Left renal pelvis (tissue), 4 donors: ENCODE results near the gene TDRD10. TPM values are rescaled to one million over a fixed set of nuclear protein-coding genes. Genes with fewer than 3 reads are reported as not detected.
"Not testable (repeated sequence)": the region's sequence is repeated elsewhere in the genome, so short reads cannot be mapped to it uniquely, and the experiment has no call there.

Experiments used
- DNase-seq, 4 donors: peaks; one replicate each; pipeline ENCODE4 v3.0.0-alpha.2; 2013; ENCODE audit warnings: low read depth in 4 of 4, low spot score in 3 of 4
- polyA plus RNA-seq, 4 donors: library from polyadenylated mRNA; unstranded; fragments of 120-200 nt; gene quantifications; one replicate each; pipeline ENCODE4 v1.2.1, GENCODE V29; 2013; ENCODE audit not compliant: insufficient read length in 4 of 4

TDRD10 gene
- polyA plus RNA-seq, 4 donors = 0.67 to 2.6 (median 1.8) TPM

GRCh38 chr1:154503898-154504297 lies 1.9 kb downstream of the TDRD10 start:
- DNase-seq = no peak

DNA sequence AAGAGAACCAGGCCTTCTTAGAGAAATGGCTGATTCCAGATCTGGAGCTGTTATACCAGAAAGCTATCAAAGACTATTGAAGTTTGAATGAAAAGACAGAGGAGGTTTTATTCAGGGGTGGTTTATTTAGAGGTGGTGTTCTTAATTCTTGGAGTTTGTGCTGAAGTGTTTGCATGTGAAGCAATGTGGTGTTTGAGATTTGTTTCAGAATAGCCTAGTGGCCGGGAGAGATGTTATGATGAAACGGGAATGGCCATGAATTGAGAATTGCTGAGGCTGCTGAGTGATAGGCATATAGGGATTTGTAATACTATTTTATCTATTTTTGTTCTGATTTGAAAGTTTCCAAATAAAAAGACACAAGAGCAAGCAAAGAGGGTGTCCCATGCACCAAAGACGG lies 10.7 kb downstream of the TDRD10 start:
- DNase-seq = no peak

DNA sequence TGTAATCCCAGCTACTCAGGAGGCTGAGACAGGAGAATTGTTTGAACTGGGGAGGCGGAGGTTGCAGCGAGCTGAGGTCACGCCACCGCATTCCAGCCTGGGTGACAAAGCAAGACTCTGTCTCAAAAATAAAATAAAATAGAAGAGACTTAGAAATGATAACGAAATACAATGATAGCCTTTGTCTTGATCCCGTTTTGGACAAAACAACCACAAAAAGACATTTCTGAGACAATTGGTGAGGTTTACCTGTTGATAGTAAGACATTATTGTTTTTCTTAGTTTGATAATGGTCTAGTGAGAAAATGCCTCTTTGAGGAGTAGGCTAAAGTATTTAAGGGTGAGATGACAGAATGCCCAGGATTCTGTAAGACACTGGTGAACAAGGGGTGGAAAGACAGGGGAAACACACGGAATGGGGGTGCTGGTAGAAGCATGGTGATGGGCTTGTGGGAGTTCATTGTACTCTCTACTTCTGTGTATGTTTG lies 12.1 kb downstream of the TDRD10 start:
- DNase-seq = no peak

GRCh38 chr1:154517661-154518060 lies 15.6 kb downstream of the TDRD10 start:
- no peak for DNase-seq

DNA sequence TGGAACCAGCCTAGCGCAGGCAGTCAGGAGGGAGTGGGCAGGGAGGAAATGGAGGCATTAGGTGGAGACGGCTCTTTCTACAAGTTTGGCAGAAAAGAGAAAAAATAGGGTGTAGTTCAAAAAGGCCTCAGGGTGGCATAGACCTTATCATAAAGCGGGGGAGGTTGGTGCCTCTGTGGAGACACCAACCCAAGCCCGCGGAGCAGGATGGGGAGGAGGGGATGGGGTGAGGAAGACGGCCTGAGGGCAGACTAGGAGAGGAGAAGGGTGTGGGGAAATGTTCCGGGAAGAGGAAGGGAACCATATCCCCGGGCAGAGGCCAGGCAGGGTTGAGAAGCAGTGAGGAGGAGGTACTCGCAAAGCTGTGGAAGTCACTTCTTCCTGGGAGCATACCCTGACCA lies 17.6 kb downstream of the TDRD10 start:
- no peak for DNase-seq

- no peak for DNase-seq
These were observed 18.3 kb downstream of the TDRD10 start for GRCh38 chr1:154520333-154520732.

GRCh38 chr1:154521695-154522094 lies 19.7 kb downstream of the TDRD10 start:
- no peak for DNase-seq

- DNase-seq = no peak
These were observed 22.9 kb downstream of the TDRD10 start for GRCh38 chr1:154524881-154525280.

GRCh38 chr1:154527192-154527591 lies 25.2 kb downstream of the TDRD10 start:
- no peak for DNase-seq

DNA sequence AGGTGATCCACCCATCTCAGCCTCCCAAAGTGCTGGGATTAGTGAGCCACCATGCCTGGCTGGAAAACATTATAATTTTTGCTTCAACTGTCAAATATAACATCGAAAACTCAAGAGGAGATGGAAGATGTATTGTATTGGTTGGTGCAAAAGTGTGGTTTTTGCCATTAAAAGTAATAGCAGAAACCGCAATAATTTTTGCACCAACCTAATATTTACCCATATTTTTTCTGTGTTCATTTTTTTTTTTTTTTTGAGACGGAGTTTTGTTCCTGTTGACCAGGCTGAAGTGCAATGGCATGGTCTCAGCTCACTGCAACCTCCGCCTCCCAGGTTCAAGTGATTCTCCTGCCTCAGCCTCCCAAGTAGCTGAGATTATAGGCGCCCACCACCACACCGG lies 27.3 kb downstream of the TDRD10 start:
- DNase-seq = no peak

DNA sequence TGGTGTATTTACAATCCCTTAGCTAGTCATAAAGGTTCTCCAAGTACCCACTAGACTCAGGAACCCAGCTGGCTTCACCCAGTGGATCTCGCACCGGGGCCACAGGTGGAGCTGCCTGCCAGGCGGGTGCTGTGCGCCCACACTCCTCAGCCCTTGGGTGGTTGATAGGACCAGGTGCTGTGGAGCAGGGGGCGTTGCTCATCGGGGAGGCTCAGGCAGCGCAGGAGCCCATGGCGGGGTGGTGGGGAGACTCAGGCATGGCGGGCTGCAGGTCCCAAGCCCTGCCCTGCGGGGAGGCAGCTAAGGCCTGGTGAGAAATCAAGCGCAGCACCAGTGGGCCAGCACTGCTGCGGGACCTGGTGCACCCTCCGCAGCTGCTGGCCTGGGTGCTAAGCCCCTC lies 29.9 kb downstream of the TDRD10 start:
- DNase-seq = not testable (repeated sequence)

DNA sequence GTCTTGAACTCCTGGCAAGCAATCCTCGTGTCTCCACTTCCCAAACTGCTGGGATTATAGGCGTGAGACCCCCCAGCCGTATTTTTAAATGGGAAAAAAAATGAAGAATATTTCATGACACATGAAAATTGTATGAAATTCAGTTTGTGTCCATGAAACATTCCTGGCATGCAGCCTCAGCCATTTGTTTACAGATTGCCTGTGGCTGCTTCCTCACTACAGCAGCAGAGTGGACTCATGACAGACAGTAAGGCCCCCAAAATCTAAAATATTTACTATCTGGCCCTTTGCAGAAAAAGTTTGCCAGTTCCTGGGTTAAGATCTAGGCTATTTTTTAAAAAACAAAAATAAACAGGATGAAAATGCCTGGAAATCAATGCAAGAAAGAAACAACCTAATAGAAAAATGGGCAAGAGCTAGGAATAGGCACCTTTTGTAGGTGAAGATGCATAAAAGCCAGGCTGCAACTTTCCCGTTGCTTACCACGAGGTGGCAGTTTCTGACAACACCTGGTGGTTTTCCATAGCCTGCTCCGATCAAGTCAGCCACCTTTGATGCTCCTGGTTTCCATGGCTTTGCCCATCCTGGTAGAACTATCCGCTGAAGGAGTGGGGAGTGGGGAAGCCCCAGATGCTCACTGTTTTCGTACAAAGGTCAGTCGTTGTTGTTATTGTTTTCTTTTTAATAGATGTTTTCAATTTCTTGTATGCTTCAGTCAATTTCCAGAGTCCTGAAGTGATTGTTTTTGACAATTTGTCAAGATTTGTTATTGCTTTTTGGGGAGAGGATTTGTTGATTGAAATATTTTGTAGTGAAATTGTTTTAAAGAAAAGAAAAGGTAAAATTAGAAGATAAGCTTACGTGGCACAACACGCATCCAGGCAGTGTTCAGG lies 32.2 kb downstream of the TDRD10 start:
- no peak for DNase-seq

DNA sequence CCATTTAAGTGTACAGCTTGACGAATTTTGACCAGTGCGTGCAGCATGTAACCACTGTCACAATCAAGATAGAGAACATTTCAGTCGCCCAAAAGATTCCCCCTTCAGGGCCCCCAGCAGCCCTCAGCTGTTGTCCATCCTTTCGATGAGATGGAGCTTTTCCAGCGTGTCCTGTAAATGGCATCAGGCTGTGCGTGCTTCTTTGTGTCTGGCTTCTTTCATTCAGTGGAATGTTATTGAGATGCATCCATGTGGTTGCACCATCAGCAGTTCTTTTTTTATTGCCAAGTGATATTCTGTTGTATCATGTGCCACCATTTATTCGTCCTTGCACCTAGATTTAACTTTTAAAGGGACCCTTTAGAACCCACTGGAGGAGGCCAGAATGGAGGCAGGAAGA lies 34.6 kb downstream of the TDRD10 start:
- DNase-seq = no peak

DNA sequence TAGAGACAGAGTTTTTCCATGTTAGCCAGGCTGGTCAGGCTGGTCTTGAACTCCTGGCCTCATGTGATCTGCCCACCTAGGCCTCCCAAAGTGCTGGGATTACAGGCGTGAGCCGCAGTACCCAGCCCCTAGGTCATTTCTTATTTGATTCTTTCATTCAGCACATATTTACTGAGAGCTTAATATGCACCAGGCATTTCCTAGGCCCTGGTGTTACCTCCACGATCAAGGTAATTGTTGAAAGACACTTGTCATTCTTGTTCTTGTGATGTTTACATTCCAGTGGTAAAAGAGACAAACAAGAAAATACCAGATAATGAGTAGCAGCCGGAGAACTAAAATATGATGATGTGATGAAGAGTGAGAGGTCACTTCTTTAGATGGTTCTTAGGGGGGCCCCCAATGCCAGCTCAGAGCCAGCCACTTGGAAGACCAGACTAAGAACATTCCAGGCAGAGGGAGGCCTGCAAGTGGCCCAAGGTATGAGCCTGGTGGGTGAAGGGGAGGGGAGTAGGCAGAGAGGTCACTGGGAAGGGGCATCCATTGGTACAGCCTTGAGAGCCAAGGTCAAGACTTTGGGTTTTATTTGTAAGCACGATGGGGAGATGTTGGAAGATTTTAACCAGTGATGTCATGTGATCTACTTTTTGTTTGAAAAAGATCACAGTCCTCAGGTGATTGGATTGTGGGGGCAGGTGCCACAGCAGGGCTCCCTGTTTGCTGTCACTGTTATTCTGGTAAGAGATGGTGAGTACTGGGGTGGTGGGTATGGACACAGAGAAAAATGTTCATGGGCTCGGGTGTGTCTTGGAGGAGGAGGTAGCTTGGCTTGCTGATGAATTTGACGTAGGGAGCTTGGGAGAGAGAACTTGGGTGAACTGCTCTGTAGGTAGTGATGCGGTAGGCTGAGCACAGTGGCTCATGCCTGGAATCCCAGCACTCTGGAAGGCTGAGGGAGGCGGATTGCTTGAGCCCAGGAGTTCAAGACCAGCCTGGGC lies 37.8 kb downstream of the TDRD10 start:
- no peak for DNase-seq

- DNase-seq = no peak
These were observed 39.2 kb downstream of the TDRD10 start for GRCh38 chr1:154541231-154541630.

GRCh38 chr1:154546264-154547063 lies 44.4 kb downstream of the TDRD10 start:
- no peak for DNase-seq

- DNase-seq = no peak
These were observed 45.2 kb downstream of the TDRD10 start for GRCh38 chr1:154547105-154547732.

GRCh38 chr1:154548028-154548427 lies 46.0 kb downstream of the TDRD10 start:
- no peak for DNase-seq

DNA sequence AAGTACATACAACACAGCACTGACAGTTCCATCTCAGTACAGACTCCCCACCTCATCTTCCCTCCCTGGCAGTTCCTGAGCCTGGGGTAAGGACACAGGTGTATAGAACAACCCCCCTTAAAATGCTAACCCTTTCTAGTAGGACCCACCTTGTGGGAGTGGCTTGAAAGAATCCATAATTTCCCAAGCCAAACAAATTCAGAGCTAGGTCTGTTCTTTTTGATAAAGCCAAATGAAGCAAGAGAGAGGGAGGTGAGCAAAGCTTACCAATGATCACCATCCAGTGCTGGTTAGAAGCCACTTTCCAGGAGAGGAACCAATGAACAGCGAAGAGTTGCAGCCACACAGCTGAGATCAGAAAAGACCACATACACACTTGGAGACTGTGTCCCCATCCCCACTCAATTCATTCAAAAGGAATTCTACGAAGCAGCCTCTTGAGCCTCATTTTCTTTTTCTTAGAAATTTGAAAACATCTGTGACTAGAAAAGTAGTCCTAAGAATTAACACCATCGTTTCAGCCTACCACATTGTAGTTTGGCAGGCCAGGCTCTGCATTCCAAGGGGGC lies 47.3 kb downstream of the TDRD10 start:
- DNase-seq = no peak

- DNase-seq = no peak
These were observed 48.1 kb downstream of the TDRD10 start for GRCh38 chr1:154550070-154550469.
